NCI-H460 (cell line): Measurements from ENCODE around the gene ZFAND3. TPM values are rescaled to one million over a fixed set of nuclear protein-coding genes. Genes with fewer than 3 reads are reported as not detected.
A peak's percentile ranks its signal among the peaks of the same experiment; 100 is the strongest.

Experiments
- DNase-seq: peaks from one replicate; pipeline ENCODE4 v3.0.0-alpha.2; 2016; ENCODE audit warnings: low read depth; ENCODE audit errors: extremely low read depth
- total RNA-seq: library from RNA; depleted of rRNA; stranded (reverse); fragments of >200 nt; shearing (Covaris generic); gene quantifications from 2 replicates; pipeline ENCODE4 v1.2.3, GENCODE V29; 2014

The ZFAND3 gene
- total RNA-seq, 1 experiment from 2014 or later = 14.7 TPM

DNA sequence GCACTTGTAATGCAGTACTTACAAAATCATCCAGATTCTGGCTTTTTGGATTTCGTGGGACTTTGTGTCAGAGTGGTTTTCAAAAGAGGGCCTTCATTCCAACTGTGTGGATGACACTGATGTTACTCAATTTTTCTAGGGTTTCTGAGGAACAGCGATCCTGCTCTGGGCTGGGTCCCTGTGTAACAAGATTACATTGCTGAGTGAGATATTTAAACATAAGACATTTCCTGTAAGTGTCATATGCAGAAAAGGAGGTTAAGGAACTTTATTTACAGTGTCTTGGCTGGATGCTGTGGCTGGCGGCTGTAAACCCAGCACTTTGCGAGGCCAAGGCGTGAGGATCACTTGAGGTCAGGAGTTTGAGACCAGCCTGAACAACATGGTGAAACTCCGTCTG, 6.7 kb downstream of the ZFAND3 start:
- no peak for DNase-seq

DNA sequence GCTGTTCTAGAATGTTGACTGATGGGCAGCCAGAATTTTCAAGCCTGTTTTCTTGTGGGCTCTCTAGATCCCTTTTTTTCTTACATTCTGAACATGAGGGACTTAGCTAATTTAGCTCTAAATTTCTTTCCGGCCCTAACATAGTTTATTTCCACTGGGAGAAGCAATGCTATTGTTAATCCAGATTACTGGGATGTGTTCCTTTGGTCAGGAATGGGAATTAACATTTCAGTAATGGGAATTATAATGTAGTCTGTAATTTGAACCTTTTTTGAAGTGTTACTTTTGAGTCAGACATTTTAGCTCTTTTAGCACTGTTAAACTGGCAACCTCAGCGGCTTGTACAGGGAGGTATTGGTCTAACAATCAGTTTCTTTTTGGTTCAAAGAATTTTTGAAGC, 7.5 kb downstream of the ZFAND3 start:
- DNase-seq = no peak

DNA sequence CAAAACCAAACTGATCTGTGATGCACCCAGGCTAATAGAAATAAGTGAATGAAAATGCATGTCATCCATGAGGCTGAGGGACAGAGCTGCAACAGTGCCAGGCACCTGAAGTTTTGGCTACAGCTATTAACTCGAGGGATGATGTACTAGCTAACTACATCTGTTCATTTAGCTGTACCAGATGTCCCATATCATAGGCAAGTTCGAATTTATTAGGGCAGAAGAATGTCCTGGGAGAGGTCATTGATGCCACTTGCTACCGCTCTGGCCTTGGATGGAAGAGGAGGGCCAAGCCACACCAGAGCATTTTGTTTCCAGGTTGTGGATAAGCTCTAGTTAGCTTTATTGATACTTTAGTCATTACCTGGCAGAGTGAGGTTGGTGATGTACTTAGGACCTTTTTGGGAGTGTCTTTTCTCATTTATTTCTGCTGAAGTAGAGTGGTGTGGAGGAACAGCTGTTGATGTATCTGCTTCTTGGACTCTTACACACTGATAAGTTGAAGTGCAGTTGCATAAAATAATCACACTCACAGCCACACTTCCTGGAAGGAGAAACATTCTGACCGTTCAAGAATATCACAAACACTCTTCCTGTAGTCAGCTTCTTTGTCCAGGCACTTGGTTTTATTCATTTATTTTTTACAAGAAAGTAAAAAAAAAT, 8.2 kb downstream of the ZFAND3 start:
- no peak for DNase-seq

DNA sequence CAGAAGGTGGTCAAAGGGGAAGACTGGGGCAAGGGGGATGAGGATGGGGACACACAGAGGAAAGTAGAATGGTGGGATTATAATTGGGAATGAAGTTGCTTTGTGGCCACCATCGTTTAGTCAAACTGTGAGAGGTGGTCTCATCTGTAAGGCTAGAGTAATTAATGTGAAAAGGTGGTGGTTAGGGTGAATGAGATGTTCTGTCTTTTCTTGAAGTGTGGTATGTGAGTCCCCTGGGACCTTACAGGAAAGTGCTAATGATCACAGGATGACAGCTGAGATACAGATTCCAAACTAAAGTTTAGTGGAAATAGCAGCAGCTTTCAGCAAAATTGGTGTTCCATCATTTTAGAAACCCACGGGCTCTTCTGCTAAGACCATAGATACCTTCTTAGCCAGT, 10.7 kb downstream of the ZFAND3 start:
- DNase-seq = no peak

DNA sequence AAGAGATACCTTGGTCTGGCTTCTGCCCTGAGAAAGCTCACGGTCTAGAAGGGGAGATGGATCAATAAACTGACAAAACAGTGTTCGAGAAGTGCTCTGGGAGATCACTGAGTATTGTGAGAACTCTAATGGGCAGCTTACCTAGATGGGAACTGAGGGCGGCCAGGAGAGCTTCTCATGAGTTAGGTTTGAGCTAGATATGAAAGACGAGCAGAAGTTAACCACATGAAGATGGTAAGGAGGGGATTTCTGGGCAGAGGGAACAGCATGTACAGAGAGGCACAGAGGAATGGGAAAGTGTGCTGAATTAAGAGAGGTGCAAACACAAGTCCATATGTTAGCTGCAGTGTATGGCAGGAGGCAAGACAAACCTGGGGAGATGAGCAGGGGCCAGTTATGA, 11.9 kb downstream of the ZFAND3 start:
- DNase-seq = no peak

DNA sequence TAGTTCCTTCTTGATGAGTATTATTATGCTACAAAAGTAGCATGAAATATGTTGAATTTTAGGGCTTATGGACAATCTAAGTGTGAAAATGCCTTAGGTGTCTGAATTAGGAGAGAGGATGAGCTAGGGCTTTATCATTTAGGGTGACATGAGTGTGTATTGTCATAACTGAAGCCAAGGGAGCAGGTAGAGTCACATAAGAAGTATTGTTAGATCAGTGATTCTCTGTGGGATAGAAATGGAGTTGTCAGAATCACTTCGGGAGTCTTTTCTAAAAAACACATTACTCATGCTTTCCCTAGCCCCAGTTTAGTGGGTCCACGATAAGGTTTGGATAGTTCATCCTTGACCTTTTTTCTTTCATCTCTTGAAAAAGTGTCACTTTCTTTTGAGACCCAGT, 16.4 kb downstream of the ZFAND3 start:
- no peak for DNase-seq

DNA sequence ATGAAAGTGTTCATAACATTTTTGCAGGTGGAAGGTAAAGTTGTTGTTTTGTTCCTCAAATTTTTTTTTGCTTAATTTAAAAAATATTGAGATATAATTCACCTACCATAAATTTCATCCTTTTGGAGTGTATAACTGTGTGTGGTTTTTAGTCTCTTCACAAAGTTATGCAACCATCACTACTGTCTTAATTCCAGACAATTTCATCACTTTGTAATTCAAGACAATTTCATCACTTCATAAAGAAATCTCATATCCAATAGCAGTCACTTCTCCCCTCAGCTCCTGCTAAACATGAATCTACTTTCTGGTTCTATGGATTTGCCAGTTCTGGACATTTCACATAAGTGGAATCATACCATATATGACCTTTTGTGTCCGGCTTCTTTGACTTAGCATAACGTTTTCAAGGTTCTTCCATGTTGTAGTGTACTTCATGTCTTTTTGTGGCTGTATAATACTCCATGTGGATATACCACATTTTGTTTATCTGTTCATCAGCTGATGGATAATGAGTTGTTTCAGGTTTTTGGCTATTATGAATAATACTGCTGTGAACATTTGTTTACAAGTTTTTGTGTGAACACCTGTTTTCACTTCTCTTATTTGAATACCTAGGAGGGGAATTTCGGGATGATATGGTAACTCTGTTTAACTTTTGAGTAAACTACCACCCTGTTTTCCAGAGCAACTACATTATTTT, 18.8 kb downstream of the ZFAND3 start:
- DNase-seq = no peak

DNA sequence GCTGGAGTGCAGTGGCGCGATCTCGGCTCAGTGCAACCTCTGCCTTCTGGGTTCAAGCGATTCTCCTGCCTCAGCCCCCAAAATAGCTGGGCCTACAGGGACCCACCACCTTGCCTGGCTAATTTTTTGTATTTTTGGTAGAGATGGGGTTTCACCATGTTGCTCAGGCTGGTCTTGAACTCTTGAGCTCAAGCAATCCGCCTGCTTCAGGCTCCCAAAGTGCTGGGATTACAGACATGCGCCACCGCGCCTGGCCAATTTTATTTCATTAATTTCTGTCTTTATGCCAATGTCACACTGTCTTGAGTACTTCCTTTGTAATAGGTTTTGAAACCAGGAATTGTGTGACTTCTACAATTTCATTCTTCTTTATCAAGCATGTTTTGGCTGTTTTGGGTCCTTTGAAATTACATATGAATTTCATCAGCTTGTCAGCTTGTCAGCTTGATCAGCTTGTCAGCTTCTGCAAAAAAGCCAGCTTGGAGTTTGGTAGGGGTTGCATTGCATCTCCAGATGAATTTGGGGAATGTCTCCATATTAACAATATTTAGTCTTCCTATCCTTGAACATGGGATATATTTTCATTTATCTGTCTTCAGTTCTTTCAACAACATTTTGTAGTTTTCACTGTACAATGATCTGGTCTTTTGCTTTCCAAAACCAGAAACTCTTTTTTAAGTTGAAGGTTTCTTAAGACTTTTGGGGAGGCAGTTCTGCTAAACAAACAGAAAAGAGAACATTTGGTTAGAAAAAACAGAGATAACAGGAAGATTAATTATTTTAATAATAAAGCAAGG, 20.8 kb downstream of the ZFAND3 start:
- DNase-seq = no peak

DNA sequence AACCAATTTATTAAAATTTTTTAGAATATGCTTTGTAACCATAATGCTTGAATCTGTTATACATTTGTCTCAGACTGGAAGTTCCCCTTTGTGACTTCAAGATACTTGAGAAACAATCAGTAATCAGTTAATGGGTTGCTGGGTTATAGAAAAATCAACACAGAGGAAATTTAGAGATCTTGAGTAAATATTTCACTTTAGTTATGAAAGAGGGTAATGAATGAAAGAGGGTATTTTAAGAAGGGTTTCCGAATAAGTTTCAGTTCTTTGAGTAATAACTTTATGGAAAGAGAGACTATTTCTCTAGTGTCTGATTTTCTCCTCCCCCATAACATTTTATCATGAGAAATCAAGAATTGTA, 21.4 kb downstream of the ZFAND3 start:
- no peak for DNase-seq

DNA sequence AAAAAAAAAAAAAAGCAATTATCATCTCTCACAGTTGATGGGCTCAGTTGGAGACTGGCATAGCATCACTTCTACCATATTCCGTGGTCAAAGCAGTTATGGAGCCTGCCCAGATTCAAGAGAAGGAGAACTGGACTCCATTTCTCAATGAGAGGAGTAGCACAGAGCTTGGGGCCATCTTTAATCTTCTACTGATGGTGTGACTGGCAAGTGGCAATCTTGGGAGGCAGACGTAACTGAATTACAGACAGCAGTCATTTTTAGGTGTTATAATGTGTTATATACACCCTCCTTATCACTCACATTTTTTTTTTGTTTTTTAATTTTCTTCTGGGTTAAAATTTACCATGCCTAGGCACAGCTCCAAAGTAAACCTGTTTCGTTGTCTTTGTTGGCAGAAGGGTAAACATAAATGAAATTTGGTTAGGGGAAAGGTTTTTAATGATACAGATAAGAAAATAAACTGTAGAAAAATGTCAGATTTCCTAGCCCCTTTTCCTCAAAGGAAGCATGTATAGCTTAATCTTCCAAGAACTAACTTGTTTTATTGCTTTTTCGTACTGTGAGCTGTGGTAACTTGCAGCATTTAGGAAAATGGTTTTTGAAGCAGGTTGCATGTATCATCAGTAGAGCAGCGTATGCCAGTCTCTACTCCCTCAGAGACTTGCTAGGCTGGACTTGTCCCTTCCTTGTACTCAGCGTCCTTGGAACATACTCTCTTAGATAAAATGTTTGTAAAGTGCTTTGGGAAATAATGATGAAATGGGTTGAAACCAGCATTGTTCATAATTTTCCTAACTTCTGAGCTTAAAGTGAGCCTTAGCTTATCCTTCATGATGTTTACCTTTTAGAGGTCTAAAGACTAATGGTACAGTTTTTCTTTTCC, 25.7 kb downstream of the ZFAND3 start:
- DNase-seq = no peak

DNA sequence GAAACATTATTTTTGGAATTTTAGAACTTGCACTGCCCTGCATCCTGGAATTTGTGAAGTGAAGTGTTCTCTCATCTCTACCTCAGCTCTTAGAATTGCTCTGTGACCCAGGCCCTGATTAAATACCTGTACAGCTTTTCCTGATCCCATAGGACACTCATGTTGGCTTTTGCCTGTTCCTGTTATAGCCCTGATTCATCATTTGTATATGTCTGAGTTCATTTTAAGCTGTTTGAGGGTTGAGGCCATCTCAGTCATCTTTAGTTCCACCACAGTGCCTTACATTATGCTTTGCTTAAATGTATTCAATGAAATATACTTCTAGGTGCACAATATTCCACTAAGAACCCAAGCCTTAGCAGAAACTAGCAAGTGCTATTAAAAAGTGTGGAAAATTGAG, 26.4 kb downstream of the ZFAND3 start:
- DNase-seq = no peak

DNA sequence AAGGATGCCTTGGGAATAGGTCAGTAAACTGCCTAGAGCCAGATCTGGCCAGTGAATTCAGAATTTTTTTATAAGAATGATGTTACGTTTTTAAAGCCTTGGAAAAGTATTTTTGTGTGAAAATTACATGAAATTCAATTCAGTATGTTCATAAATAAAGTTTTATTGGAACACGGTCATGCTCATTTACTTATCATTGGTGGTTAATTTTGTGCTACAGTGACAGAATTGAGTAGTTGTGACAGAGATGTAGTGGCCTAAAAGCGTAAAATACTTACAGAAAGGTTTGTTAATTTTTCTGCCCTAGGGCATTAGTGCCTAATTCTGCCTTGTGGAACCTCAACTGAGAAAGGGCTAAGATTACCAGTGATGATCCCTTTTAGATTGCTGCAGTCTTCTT, 28.2 kb downstream of the ZFAND3 start:
- no peak for DNase-seq

DNA sequence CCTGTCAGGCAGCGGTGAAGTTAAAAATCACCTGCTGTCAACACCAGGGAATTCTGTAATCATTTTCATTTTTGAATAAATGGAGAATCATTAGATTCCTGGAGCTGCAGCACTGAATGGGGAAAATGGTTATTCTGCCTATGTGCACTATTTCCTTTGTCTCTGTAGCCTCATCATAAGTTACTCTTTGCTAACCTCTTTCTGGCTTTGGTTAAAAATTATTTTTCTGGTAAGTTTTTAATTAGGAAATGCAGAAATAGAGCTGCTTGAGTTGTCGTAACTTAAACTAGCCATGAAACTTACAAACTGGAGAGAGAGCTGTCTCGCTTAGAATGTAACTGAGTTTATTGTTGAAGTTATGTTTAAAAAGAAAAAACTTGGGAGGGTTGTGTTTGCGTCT, 28.8 kb downstream of the ZFAND3 start:
- no peak for DNase-seq

DNA sequence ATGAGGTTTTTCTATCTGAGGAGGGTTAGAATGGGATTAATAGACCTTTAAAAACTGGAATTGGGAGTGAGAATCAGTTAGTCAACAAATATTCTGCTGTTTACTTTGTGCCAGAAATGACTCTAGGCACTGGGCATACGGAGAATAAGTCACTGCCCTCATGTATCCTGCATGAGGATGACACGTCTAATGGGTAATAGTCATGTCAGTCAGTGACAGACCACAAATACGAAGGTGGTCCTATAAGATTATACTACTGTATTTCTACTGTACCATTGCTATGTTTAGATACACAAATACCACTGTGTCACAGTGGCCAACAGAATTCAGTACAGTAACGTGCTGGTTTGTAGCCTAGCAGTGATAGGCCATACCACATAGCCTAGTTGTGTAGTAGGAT, 30.7 kb downstream of the ZFAND3 start:
- no peak for DNase-seq

DNA sequence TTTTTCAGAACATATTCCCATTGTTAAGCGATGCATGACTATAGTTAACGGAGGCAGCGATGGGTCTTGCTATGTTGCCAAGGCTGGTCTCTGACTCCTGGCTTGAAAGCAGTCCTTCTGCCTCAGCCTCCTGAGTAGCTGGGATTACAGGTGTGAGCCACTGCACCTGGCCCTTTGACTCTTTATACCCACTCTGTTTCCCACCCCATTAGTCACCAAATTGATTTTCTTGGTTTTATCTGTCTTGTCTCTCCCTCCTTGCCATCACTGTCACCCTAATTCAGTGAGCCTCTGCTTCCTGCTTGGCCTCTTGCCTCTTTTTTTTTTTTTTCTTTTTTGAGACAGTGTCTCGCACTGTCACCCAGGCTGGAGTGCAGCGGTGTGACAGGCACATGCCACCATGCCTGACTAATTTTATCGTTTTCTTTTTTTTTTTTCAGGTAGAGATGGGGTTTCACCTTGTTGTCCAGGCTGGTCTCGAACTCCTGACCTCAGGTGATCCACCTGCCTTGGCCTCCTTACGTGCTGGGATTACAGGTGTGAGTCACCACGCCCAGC, 31.3 kb downstream of the ZFAND3 start:
- DNase-seq = no peak

DNA sequence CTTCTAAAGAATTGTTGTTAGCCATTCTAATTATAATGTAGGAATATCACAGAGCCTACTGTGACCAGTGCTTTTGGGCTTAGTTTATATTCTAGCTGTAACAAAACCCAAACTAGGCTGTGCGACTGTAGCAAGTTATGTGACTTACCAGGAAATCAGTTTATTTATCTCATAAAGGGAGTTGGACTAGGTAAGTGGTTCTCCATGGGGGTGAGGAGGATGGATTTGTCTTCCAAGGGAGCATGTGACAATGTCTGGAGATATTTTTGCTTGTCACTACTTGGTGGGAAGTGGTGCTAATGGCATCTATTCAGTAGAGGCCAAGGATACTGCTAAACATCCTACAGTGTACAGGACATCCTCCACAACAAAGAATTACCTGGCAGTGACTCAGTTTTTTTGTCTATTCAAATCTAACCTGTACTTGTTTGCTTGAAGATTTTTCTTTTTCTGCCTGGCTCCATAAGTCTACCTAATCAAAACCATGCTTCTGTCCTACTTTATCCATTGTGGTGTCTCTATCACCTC, 32.5 kb downstream of the ZFAND3 start:
- DNase-seq = no peak

DNA sequence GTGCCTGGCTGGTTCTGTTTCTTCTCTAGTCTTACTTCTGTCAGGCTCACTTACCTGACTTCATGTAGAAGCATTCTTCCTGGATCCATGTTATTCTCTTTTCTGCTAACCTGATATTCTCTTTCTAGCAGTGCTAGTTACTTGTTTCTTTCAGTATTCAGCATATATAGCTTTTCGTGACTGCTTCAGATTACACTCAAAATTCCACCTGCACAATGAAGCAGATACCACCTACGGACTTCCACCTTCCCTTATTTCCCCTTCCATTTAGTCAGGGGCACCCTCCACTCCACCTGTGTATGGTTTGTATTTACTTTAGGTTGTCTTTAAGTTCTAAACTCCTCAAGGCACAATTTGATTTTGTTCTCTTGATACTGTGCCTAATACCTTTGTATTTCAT, 36.8 kb downstream of the ZFAND3 start:
- DNase-seq = no peak

DNA sequence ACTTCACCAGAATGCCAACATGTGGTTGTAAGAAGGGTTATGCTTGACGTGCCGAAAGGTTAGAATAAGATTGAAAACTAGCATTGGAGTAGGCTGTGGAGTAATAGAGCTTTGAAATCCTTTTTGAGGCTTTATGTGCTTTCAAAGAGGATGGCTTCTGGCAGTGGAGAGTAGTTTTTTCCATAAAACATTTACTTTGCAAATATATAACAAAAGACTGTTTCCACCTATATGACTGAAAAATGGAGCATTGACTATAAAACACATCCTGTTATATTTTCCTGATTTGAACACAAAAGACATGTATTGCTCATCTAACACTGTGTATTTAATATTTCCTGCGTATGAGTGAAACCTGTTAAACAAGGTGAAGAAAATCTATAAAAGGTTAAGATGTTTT, 38.8 kb downstream of the ZFAND3 start:
- no peak for DNase-seq

DNA sequence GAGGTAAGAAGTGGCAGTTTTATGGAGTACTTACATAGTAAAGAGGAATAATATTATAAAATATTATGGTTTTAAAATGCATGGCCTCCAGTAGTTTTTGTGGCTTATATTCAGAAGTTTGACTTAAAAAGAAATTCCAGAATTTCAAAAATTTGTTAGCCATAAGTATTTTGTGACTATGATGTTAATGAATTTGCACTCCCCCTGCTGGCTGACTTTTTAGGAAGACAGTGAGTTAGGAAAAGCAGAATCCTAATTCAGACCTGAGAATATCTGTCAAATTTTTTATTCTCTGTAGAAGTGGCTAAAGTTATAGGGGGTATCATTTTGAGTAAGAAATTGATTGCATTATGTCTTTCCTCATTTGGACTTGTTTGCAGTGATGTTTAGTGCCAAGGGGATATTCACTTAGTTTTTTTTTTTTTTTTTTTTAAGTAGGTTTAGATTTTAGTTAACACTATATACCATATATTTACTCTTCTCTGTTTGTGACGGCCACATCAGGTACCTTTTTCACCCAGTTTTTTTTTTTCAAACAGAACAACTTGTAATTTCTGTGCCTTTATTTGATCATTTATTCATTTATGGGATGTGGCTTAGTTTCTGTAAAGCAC, 40.8 kb downstream of the ZFAND3 start:
- peak; percentile 36 for DNase-seq

DNA sequence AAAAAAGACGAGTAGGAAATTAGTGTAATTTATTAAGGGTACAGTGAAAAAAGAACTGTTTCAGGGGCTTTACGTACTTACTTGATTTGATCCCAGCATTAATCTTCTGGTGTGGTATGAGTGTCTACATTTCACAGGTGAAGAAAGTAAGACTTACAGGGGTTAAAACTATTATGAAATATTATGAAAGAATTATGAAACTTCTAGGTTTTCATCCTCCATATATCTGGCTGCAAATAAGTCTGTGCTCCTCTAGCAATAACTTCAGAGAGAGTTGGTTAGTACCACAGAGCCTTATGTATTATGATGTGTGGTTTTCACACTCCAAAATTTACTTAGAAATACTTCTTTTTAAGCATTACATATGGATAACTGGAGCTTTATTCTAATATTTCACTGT, 41.9 kb downstream of the ZFAND3 start:
- DNase-seq = no peak
